Measurements from ENCODE around the gene KCND3.

KCND3 gene

DNA sequence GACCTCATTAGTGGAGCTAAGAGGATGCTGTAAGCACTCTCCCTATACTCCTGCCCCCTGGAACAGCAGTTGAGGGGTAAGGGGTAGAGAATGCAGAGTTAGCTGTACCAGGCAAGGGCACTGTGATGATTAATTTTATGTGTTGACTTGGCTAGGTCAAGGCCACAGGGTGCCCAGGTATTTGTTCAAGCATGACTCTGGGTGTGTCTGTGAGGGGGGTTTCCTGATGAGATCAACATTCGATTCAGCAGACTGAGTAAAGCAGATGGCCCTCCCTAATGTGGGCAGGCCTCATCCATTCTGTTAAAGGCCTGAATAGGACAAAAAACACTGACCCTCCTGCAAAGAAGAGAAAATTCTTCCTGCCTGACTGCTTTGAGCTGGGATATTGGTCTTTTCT lies 110.8 kb downstream of the KCND3 start:
- DNase-seq = no peak

GRCh38 chr1:111878091-111878490 lies 111.4 kb downstream of the KCND3 start:
- no peak for DNase-seq

DNA sequence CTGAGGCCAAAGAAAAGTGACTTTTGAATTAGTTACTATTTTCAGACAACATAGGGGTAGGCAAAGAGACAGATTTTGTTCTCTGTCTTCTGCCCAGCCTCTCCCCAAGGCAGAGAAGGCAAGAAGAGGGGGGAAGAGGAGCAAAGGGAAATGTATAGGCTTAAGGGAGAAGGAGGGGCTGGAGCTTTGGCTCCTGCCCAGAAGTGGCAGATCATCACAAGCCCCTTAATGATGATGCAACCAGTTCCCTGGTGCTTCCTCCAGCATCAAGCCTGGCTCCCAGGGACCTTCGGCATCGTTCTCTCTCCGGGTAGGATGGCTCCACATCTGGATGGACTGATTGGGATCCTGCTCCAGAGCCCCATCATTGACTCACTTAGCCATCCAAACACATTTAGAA lies 112.8 kb downstream of the KCND3 start:
- DNase-seq = no peak

DNA sequence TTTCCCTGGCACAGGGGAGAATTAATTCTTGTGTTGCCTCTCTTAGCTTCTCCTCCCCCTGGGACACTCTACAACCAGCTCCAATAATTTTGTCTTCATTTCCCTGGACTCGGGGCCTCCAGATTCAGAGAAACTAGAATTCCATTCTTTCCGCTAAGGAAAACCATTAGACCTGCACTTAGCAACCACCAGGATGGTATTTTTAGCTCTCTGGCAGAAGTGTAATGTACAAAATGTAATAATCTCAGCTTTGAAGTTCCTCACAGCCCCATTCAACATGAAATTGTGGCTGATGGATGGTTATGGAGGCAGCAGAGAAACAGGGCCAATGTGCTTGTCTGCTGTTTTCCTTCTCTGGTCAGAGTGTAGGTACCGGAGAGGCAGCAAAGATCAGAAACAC lies 113.8 kb downstream of the KCND3 start:
- no peak for DNase-seq

DNA sequence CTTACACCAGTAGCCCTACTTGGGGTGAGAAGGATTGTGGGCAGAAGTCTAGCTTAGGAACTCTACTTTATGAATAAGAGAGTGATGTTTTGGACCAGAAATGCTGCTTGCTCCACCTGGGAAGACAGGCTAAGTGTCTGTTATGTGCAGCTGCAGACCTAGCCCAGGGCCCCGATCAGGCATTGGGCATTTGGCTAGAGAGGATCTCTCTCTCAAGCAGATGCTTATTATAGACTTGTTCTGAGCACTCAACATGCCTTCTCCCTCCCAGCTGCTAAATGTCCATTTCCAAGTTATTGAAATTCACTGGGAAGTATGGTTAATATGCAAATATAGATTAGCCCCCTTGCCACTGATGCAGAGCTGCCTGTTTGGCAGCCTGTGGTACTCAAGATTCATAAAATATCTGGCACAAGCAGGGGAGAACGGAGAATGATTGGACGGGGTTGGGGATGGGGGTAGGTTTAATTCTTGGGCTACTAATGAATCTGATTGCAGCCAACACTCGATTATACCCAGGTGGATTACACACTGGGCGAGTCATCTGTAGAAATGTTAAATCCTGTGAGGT lies 115.9 kb downstream of the KCND3 start:
- no peak for DNase-seq

- DNase-seq = no peak
Measured at GRCh38 chr1:111870181-111870580, 119.3 kb downstream of the KCND3 start.

DNA sequence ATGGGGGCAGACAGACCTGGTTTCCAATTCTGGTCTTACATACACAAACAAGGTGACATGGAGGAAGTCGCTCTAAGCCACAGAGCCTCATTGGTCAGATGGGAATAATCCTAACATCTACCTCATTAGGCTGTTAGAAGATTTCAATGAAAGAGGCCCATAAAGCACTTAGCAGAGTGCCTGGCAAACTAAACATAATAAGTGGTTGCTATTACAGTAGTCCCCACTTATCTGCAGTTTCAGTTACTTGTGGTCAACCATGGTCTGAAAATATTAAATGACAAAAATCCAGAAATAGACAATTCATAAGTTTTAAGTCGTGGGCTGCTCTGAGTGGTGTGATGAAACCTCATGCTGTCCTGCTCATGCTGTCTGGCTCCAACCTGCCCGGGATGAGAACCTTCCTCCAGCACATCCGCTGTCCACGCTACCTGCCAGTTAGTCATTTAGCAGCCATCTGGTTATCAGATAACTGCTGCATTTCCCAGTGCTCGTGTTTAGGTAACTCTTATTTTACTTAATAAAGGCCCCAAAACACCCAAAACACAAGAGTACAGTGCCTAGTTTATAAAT lies 121.5 kb downstream of the KCND3 start:
- DNase-seq = no peak

GRCh38 chr1:111864862-111865261 lies 124.6 kb downstream of the KCND3 start:
- no peak for DNase-seq

- DNase-seq = no peak
Measured at GRCh38 chr1:111863401-111863800, 126.1 kb downstream of the KCND3 start.

DNA sequence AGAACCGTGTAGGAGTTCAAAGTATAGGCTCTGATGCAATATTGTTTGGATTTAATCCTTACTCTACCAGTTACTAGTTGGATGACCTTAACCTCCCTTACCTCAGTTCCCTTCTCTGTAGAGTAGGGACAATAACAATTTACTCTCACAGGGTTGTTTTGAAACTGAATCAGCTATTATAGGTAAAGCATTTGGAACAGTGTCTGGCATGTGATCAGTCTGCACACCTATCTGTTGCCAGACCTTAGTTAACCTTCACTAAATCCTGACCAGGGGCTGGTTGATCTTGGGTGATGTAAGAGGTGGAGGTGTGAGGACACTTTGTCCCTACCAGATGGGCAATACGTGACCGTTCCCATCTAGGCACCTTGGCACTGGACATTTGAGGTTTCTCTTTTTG lies 126.9 kb downstream of the KCND3 start:
- no peak for DNase-seq

GRCh38 chr1:111861523-111861922 lies 127.9 kb downstream of the KCND3 start:
- no peak for DNase-seq

GRCh38 chr1:111857194-111857651 lies 132.2 kb downstream of the KCND3 start:
- DNase-seq = no peak

GRCh38 chr1:111856411-111857185 lies 132.9 kb downstream of the KCND3 start:
- DNase-seq = no peak

DNA sequence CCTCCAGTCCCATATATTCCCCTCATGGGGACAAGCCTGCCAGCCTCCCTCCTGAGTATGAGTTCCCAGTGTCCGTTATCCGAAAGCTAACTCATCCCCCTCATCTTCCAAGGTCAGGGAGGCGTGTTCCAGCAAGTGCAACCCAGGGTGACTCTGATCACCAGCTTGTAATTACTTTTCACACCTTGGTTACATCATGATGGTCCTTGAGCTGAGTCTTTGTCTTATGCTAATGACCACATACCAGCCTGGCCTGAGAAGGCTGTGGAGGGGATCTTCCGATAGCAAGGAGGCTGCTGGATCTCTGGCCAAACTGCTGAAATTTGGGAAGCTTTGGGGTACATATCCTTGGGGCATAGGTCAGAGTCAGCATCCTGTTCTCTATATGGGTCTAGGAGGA lies 134.2 kb downstream of the KCND3 start:
- no peak for DNase-seq

- no peak for DNase-seq
Measured at GRCh38 chr1:111852261-111852721, 137.2 kb downstream of the KCND3 start.

GRCh38 chr1:111851552-111851951 lies 137.9 kb downstream of the KCND3 start:
- DNase-seq = no peak

- no peak for DNase-seq
Measured at GRCh38 chr1:111850109-111850508, 139.4 kb downstream of the KCND3 start.

DNA sequence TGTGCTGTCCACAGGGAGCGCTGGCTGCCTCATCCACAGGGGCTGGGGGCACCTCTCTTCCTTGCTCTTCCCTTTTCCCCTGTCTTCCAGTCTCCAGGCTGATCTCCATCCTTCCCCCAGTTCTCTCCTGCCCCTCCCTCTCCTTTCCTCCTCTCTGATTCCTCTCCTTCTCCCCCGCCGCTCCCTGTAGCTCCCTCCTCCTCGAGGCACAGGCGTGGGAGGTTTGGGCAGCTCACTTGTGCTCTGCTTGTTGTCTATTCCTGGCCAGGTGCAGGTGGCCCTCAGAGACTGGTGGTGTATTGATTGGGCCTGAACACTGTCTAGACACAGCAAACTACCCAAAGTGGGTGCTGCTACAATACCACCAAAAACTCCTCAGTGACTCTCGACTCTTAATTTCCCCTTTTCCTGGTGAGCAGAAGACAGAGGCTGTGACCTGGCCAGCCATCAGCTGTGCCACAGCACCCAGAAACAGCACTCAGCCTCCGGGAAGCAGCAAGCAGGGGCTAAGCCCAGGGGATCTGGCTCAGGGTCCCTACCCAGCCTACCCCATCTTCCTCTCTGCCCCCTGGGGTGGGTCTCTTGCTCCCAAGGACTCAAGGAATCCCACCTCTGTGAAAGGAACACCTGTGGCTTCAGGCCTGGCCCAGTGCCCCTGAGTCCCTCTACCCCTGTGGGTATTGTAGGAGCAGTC lies 140.5 kb downstream of the KCND3 start:
- DNase-seq = no peak

GRCh38 chr1:111847466-111847865 lies 142.0 kb downstream of the KCND3 start:
- no peak for DNase-seq

GRCh38 chr1:111846842-111847241 lies 142.6 kb downstream of the KCND3 start:
- no peak for DNase-seq

DNA sequence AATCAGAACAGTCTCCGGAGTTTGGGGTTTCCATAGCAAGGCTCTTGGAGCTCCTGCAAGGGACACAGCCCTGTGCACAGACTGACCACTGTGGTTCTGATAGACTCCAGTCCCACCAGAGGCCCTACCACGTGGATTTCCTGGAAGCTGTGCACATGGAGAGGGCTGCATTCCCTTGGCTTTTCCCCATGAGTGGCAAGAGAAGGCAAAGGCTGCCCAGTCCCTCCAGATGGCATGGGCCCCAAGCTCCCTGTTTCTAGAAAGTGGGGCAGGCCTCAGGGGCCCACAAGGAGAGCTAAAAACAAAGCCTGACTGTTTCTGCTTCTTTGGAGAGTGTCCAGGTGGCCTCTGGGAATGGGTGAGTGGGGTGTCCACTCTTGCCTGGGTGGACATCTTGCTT lies 146.3 kb downstream of the KCND3 start:
- no peak for DNase-seq

GRCh38 chr1:111842411-111842810 lies 147.1 kb downstream of the KCND3 start:
- DNase-seq = no peak

- DNase-seq = no peak
Measured at GRCh38 chr1:111841746-111842145, 147.7 kb downstream of the KCND3 start.

DNA sequence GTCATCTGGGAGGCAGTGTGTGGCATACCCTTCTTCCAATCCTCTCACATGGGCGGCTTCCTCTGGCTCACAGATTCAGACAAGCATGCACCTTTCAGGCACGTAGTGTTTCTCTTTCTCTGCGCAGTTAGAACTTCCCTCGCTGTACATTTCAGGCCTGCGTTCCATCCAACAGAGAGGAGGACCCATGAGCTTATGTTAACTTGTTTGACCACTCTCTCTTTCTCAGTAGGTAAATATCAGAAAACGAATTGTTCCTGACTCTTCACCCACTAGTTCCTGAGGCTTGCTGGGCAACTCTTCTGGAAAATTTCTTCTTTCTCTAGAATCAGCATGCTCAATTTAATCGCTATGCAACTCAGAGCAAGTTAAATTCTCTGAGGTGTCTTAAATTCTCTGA lies 148.3 kb downstream of the KCND3 start:
- DNase-seq = no peak
